GF-D8 (cell line): Measurements from ENCODE around the gene ZNRF1.

Experiments used
- DNase-seq: peaks from one replicate; lab custom pipeline; 2025; lab: John Stamatoyannopoulos, UW

The ZNRF1 gene

GRCh38 chr16:75099075-75099667 is 100.3 kb downstream of the ZNRF1 start:
- DNase-seq: no peak

GRCh38 chr16:75099738-75100602 is 101.1 kb downstream of the ZNRF1 start:
- DNase-seq: peak; percentile 74

DNA sequence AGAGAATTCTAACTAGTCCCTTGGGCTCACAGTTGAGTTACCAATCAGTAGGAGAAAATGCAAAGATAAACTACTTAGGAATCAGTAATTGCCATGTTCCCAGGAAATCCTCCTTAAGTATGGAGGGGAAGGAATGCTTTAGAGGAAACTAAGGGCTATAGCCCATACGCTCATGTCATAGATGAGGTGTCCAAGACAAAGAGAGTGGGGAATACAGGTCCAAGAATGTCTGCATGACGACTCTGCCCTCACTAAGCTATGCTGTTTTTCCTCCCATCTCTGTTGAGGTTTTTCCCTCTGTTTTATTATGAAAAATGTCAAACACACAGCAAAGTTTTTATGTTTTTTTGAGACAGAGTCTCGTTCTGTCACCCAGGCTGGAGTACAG is 101.8 kb downstream of the ZNRF1 start:
- DNase-seq: no peak

- DNase-seq: no peak
These were observed 102.8 kb downstream of the ZNRF1 start for GRCh38 chr16:75101635-75102034.

DNA sequence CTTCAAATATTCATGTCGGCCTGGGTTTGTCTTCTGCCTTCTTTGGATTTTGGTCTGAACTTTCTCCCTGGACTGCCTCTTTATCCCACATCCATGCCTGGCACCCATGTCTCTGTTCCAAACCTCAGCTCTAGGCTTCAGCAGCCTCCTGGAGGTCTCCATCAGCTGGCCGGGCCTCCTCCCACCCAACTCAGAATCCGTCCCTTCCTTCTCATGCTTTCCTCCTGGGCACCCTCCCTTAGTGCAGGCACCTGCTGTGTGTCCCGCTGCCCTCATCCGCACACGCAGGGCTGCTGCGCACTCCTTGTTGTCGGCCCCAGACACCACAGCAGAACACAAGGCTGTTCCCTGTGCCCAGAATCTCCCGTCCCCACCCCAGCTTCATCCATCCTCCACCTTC is 103.8 kb downstream of the ZNRF1 start:
- DNase-seq: no peak

DNA sequence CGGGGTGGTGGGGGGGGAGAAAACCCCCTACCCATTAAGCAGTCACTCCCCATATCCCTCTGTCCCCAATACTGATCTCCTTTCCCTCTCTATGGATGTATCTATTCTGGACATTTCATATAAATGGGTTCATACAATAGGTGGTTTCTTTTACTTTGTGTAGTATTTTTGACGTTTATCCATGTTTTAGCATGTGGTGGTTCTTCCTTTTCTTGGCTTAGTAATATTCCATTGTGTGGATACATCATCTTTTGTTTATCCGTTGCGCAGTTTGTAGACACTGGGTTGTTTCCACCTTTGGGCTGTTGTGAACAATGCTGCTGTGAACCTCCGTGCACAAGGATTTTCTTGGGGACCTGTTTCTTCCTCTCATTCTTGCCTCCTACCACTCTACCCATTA is 105.2 kb downstream of the ZNRF1 start:
- DNase-seq: no peak

- DNase-seq: no peak
These were observed 106.0 kb downstream of the ZNRF1 start for GRCh38 chr16:75104836-75105235.

- DNase-seq: peak; percentile 72
These were observed 106.7 kb downstream of the ZNRF1 start for GRCh38 chr16:75105306-75106061.

DNA sequence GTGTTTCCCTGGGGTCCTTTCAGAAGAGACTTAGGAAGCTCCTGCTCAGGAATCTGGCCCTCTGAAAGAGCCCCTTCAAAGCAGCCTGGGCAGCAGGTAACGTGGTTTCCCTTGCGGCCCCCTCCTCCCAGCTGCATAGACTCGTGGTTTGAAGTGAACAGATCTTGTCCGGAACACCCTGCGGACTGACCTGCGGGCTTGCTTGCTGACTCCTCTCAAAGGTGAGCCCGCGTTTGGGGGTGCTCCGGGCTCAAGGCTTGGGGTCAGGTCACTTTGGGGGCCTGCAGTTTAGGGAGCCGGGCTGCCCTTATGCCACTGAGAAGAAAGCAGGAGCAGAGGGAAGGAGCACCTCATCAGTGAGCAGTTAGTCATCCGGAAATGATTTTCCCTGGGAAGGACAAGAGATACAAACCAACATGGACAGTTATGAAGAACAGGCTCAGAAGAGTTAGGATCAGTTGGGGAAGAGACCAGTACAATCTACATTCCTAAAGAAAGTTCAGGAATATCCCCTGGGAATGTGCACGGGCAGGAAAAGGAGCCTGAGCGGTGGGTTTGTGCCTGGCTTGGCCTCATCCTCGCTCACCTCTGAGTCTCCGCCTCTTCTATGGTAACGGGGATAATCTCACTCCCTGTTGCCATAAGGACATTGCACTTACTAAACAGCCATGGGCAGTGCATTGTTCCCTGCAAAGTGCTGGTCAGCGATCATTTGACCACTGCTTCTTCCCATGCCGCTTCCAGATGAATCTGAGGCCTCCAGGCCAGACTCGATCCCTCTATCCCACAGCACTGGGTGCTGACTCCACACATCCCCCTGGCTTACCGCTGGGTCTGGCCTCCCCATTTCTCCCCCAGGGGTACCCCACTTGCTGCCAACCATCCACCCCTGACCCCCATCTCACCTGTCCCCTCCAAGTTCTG is 107.8 kb downstream of the ZNRF1 start:
- no peak for DNase-seq

DNA sequence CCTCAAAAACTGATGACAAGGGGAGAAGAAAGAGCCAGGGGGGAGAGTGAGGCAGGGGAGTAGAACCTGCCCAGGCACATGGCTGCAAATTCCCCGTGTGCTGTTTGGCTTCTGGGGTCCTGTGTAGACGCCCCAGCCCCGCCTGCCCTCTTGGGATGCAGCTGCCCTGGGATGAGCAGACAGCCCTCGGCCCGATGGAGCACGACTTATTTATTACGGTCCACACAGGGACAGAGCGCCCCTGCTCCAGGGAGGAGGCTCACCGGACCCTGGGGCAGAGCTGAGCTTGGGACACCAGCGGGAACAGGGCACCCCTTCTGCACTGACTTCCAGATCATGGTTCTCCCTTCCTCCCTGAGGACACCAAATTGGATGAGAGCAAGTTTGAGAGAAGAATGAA is 108.7 kb downstream of the ZNRF1 start:
- DNase-seq: no peak

DNA sequence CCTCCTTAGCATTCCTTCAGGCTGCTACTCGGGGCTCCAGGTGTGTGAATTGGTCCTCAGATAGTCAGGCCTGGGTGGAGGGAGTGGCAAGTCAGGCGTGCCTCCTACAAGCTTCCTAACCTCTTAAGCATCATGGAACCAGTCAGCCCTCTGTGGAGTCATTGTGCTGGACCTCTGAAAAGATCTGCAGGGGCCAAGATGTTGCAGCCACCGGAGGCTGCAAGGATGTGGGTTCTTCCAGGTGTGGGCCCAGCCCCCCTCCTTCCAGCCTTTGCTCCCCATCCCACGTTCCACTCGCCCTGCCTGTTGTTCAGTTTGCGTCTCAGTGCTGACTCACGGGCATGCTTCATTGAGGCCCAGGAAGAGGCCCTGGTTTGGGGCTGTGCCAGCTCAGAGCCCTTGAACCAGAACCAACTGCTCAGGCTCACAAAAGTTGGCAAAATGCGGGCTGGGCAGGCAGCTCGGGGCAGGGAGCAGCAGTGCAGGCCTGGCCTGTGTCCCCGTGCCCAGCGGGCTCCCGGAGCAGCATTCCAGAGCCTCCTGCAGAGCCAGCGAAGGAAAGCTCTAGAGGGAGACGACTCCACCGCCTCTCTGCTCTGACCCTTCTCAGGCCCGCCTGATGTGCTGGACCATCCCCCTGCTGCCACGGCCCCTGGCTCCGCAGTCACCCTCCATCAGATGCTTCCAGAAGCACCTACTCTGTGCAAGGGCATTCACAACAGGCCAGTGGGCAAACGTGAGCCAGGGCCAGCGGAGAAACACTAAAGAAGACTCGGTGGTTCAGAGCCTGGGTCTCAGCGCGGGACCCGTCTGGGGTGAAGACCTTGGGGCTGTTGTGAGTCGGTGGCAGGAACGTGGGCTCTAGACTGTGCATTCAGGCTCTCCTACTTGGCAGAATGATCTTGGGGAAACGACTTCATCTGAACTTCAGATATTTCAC is 110.2 kb downstream of the ZNRF1 start:
- DNase-seq: peak; percentile 88

- DNase-seq: no peak
These were observed 111.0 kb downstream of the ZNRF1 start for GRCh38 chr16:75109732-75110243.

DNA sequence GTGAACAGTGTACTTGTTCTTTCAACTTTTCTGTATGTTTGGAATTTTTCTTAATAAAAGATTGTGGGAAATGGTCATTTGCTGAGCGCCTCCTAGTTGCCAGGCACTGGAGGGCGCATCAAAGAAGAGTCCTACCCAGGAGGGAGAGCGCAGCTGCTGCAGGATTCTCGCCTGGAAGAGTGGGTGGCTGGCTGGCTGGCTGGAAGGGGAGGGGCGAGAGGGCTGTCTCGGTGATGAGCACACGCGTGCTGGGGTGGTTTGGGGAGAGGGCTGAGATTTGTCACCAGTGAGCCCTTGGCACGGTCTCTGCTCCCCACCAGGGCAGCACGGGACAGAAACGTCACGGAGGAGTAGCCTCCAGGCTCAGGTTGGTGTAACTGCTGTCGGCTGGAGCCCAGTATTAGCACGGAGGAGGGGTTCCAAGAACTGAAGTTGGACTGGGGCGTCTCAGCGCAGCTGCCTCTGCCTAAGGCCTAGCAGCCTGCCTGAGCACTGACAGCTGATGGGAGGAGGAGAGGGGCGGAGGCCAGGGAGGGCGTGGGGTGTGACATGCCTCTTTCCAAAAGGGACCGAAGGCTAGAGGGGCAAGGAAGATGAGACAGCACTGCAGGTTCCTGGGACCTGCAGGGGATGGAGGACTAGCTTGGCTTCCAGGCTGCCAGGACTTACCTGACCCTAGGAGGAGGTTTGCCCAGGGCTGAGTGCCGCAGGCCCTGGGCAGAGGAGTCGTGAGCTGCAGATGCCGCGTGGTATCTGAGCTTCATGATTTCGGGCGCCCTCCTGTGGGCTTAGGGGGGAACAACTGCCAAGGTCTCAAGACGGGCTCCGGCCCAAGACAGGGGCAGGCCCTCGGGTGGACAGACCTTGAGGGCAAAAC is 112.1 kb downstream of the ZNRF1 start:
- peak; percentile 64 for DNase-seq

DNA sequence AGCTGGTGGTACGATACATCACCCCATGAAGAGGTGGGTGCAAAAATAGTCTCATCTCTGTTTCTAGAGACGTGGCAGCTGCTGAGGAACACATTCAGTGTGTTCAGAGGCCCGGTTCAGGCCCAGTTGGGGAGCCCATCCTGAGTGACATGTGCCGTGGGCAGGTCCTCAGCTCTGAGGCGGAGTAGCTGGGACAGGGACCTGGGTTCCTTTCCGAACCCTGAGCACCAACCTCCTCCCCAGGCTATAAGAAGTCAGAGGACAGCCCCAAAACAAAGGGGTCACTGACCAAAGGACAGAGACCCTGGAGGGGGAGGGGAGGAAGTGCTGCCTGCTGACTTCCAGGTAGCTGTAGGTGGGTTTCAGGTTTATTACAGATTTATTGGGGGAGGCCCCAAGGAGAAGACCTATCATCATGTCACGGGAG is 112.7 kb downstream of the ZNRF1 start:
- no peak for DNase-seq

DNA sequence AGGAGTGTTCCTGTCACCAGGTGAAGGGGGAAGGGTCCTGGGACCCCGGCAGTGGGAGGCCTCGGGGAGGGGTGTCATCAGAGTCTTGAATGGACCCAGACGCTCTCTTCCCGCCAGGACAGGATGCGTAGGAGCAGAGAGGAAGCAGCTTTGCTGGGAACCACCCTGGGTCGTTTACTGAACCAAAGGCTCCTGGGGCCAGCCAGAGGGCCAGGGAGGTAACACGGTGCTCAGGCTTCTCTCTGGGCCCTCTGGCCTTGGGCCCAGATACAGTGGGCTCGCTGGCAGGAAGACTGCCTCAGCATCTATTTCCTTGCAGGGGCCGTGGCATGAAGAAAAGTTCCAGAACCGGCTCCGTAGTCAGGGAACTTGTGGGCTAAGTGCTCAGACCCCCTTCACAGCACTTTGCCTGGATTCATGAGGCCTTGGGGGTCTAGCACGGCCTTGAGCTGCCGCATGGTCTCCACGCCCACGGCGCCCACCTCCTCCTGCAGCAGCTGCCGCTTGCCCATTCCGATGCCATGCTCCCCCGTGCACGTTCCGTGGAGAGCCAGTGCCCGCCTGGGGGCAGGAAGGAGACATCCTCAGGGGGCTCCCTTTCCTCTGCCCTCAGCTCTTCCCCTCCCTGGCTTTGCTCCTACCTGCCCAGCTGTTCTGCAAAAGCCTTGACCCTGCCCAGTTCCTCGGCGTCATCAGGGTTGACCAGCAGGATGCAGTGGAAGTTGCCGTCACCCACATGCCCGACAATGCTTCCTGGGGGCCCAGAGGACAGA is 113.3 kb downstream of the ZNRF1 start:
- no peak for DNase-seq

DNA sequence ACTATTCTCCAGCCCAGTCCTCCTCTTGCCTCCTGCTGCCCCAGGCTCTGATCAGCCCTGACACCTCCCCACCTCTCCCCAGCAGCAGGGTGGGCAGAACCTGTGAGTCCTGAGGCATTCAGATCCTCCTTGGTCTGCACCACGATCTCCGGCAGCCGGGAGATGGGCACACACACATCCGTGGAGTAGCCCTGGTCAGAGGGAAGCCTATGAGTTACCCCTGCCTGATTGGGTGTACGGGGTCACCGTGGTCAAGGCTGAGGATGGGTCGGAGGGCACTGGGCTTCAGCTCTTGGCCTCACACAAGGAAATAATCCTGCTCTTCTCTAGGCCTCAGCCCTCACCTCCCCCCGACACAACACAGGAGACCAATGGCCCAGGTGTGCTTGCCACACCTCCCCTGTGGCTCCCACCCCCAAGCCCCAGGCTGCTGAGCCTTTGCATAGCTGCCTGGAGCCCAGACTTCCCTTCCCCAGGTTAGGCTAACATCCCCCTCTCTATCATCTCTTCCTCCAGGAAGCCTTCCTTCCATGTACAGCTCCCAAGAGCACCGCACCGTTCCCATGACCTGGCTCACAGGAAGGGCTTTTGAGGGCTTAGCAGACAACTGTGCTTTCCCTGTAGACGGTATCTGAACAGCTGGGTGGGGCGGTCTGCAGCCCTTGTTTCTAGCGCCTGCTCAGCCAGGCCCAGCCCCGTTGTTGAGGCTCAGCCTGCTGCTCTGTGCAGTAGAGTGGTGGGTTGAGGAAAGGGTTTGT is 114.1 kb downstream of the ZNRF1 start:
- DNase-seq: no peak

DNA sequence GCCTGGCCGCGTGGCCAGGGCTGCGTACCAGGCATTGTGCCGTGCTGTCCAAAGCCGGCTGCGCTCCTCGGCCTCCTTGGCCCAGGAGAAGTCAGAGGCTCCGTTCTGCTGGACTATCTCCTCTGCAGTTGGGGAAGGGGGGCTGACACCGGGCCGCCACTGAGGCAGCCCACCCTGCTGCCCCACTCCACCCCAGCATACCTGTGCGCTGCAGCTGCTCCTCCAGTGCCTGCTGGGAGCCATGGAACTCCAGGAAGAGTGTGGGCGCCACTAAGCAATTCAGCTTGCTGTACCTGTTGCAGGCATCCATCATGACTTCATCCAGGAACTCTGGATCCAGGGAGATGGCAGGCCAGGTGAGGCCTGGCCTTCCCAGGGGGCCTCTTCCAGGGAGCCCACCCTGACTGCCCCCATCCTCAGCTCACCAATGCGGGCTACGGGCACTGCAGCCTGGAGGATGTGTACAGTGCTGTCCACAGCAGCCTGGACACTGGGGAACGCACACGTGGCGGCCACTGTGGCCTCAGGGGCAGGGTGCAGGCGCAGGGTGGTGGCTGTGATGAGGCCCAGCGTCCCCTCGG is 114.8 kb downstream of the ZNRF1 start:
- DNase-seq: no peak
